Esophagus mucosa (tissue), 1 donor: Measurements from ENCODE around the gene MSMP. TPM values are rescaled to one million over a fixed set of nuclear protein-coding genes. Genes with fewer than 3 reads are reported as not detected.

ENCODE experiments used
- ATAC-seq: fragments of 200-7000 bp; cut with Tn5 transposase; one replicate; pipeline ENCODE4 v1.9.1; 2020
- total RNA-seq: library from RNA; stranded (reverse); gene quantifications from one replicate; pipeline ENCODE4 v1.2.4, GENCODE V29; 2023
- donor health status: DM: yes; HTN: yes; CAD: no.

The MSMP gene
- total RNA-seq, 1 donor from 2014 or later = not detected

DNA sequence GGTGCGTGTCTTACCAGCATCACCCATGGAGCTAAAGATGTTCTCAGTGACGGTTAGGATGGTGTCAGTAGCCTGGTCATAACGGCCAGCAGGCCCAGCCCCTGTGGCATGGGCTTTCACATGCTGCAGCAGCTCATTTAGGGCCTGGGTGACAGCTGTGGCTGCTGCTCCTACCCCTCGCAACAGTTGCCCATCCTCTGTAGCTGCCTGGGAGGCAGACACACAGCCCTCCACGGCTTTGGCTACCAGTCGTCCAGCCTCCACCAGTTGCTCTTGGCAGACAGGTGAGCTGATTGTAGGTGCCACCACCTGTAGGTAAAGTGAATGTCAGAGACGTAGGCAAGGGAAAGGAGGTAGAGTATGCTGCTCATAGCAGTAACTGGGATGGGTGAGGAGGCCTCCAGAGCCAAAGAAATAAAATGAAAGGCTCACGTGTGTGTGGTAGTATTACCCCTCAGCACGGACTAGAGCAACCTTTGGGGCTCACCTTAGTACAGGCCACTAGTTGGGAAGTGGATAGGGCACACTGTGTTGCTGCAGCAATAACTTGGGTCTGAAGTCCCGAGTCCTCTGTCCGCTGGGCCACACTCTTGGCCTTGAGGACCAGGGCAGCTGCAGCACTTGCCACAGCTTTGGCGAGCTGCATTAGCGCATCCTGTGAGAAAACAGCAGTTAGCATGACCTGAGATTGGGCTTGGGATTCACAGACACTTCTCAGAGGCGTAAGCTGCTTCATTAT, 36.8 kb downstream of the MSMP start:
- ATAC-seq = no peak

- no peak for ATAC-seq
These were observed 37.8 kb downstream of the MSMP start for GRCh38 chr9:35716230-35716629.

DNA sequence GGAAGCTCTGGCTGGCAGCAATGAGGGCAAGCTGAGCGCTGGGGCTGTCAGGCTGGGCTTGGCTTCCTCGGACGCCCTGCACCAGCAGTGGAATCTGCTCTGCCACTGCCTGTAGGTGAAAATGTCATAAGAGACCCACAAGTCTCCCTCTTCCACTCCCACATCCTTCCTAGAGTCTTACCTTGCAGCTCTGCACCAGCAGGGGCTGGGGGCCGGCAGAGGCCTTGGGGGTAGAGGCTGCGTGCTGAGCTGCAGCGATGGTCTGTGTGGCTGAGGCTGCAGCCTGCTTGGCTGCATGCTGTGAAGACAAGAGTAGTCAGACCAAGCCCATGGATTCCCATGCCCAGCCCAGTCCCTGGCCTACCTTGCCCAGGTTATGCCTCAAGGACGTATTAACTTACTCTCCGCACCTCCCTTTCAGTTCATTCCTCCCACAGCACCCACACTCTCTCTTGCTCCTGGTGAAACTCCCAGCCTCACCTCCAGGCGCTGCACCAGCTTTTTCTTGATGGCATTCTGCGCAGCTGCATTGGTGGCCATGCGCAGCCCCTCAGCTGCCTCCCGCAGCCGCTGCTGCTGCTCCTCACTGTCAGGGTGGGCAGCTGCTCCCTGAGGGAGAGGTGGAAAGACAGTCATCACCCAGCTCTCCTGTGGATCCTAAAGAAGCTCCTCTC, 39.4 kb downstream of the MSMP start:
- ATAC-seq = no peak

DNA sequence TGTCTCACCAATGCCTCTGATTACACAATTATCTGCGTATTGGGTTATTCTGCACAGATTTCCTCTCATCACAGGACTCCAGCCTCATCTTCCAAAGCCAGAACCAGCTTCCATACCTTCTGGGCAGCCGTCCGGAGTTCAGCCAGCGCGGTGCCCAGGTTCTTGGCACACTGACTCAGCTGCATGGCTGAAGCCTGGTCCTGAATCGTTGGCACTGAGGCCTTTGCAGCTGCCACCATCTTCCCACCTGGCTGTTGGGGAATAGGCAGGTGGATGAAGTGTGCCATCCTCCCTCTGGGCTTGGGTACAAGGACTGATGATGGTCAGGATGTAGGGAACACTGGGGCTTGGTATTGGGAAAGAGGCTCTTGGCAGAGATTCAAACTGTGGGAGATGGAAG, 40.0 kb downstream of the MSMP start:
- ATAC-seq = no peak

- no peak for ATAC-seq
These were observed 40.5 kb downstream of the MSMP start for GRCh38 chr9:35713578-35713977.

DNA sequence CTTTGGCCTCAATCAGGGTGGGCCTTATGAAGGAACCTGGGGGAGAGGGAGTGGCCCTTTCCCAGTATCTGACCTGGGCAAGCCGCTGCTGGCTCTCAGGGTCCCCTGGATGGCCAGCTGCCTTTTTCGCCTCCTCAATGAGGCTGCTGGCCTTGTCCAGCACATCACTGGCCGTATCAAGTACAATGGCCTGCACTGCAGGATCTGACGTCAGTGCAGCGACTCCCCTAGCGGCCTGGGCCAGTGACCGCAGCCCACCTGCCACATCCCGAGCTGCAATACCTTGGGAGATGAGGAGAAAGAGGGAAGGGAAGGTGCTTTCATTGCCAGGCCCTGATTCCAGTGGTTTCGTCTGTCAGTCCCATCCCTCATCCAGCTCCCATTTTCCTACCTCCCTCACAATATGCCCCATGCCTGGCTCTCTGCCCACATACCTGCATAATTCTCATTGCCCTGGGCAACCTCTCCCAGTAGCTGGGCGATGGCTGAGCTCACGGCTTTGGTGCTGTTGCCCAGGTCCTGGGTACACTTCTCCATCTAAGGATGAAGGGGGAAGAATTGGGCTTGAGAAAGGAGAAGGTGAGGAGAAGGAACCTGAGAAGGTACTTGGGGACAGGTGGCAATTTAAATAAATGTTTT, 41.2 kb downstream of the MSMP start:
- ATAC-seq = no peak

GRCh38 chr9:35711501-35712428, 42.3 kb downstream of the MSMP start:
- no peak for ATAC-seq

GRCh38 chr9:35710818-35711500, 43.1 kb downstream of the MSMP start:
- no peak for ATAC-seq

DNA sequence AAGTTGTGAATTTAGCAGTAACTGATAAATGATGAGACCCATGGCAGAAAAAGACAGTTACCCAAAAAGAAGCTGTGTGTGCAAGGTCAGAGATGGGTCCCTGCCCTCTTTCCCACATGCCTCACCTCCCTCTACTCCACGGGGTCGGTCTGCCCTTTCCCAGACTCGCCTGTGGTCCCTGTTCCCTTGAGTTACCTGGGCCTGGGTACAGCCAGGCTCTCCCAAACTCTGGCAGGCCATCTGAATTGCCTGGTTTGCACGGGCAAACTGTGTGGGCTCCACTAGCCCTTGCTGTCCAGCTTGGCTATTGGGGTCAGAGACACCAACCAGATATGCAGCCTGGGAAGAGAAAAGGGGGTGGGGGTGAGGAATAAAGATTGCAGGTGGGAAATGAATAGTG, 45.9 kb downstream of the MSMP start:
- no peak for ATAC-seq

- ATAC-seq = no peak
These were observed 47.1 kb downstream of the MSMP start for GRCh38 chr9:35706951-35707350.

DNA sequence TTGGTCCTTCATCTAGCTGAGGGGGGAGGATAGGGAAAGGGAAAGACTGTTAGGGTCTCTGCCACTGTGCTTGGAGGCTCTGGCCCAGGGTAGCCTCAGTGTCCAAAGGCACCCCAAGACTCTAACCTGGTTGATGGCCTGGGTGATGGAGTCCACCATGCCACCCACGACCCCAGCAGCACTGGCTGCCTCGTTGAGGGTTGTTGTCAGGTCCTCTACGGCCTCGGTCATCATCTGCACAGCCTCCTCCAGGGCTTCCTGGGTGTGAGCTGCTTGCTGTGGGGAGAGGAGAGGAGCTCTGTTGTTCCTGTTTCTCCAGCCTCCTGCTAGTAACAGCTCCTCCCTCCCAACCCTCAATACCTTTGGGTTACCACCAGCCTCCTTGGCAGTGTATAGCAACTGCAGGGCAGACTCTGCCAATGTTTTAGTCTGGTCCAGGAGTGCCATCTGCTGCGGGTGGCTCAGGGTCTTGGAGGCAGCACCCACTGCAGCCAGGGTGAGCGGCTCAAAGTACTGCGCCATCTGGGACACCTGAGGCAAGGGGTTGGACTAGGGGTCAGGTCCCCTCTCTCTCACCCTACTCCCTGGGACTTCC, 48.1 kb downstream of the MSMP start:
- ATAC-seq = peak; percentile 9

DNA sequence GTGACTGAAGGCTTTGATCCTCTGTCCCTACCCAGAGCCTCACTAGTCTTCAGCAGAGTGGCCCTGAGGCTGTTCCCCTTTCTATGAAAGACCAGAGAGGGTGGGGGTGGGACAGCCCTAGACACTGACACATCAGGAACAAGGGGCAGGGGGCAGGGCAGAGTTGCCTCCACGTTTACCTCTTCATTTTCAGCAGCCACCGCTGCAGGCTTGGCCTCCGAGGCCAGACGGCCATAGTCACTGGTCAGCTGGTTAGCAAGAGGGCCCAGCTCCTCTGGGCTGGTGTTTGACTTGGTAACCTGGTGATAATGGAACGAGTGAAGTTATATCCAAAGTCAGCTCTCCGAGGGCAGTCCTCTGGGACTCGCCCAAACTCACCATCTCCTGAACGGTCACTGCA, 48.7 kb downstream of the MSMP start:
- ATAC-seq = no peak

DNA sequence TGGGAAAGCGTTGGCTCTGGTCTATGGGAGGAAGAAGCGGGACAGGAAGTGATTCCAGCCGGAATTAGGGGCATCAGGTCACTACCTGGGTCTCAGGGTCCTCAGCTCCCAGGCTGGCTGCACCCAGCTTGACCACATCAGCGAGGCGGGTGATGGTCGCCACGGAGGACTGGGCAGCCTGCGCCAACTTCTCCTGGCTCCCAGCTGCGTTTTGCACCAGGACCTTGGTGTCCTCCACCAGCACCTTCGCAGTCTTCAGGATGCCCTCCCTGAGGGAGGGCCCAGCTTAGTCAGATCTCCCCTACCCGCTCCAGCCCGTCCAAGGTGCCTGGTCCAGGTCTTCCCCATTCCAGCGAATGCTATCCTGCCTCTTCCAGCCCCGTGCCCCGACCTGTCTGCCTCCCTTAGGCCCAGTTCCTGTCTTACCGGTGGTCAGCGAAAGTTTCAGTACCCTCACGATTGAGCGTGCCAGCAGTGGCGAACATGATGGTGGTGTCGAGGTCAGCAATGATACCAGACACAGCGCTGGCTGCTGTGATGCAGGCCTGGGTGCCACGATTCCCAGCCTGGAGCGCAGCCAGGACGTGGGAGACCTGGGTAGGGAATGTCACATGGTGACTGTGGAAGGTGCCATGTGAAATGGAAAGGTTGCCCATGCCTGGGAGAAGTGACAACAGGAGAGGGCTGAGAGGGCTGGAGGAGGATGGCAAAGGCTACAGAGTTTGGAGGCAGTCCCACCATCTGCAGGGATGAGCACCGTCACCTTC, 50.0 kb downstream of the MSMP start:
- ATAC-seq = no peak

Other genes with a start within 250 kb of the MSMP start
- gene TESK1, start 149.0 kb downstream of the MSMP start, total RNA-seq = 9.5 TPM
- gene CD72, start 135.9 kb downstream of the MSMP start, total RNA-seq = 0.52 TPM
- gene SIT1, start 103.3 kb downstream of the MSMP start, total RNA-seq = 0.44 TPM
- gene RMRP, start 96.3 kb downstream of the MSMP start, total RNA-seq = 5,550 TPM
- 7.9 TPM for gene CCDC107, start 96.0 kb downstream of the MSMP start, total RNA-seq
- 2.4 TPM for gene ARHGEF39, start 89.1 kb downstream of the MSMP start, total RNA-seq
- 1.6 TPM for gene CA9, start 80.3 kb downstream of the MSMP start, total RNA-seq
- gene TPM2, start 64.4 kb downstream of the MSMP start, total RNA-seq = 31.2 TPM
- gene TLN1, start 22.1 kb downstream of the MSMP start, total RNA-seq = 84.6 TPM
- 15.1 TPM for gene CREB3, start 21.6 kb downstream of the MSMP start, total RNA-seq
- 20.9 TPM for gene GBA2, start 5.0 kb downstream of the MSMP start, total RNA-seq
- gene RGP1, start 5.0 kb downstream of the MSMP start, total RNA-seq = 17.4 TPM
- 1.3 TPM for gene NPR2, start 37.3 kb upstream of the MSMP start, total RNA-seq
- 0.20 TPM for gene SPAG8, start 58.0 kb upstream of the MSMP start, total RNA-seq
- 30.2 TPM for gene HINT2, start 60.8 kb upstream of the MSMP start, total RNA-seq
- gene FAM221B, start 74.5 kb upstream of the MSMP start, total RNA-seq = not detected
- 1.7 TPM for gene TMEM8B, start 75.0 kb upstream of the MSMP start, total RNA-seq
- gene OR13J1, start 116.1 kb upstream of the MSMP start, total RNA-seq = not detected
- gene HRCT1, start 151.9 kb upstream of the MSMP start, total RNA-seq = 1.2 TPM
- 0.16 TPM for gene SPAAR, start 155.2 kb upstream of the MSMP start, total RNA-seq
- not detected for gene OR2S2, start 203.9 kb upstream of the MSMP start, total RNA-seq